ENCODE measurements around the gene WIPI1.
"Not testable (repeated sequence)": the region's sequence is repeated elsewhere in the genome, so short reads cannot be mapped to it uniquely, and the experiment has no call there.

Gene WIPI1

DNA sequence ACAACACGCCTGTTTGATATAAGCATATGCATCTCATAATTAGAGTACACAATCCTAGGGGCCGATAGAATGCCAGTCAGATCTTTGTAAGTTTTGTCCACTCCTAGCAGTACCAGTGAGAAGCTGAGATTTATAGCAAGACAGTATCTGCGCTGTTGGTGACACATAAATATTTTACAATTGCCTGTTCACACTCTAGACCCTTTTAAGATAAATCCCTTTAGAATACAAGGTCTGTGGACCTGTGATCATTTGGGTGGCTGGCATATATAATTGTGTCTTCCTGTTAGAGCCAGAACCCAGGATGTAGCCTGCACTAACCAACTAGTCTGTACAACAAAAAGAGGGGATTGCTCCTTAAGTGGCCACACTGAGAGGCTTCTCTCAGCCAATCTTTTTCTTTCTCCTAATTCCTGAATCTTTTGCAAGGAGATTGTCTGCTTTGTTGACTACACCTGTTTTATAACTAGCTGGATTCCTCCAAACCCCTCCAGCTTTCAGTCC, 74.7 kb downstream of the WIPI1 start:
- DNase-seq: no peak

GRCh38 chr17:68381076-68381900, 76.0 kb downstream of the WIPI1 start:
- DNase-seq: no peak

DNA sequence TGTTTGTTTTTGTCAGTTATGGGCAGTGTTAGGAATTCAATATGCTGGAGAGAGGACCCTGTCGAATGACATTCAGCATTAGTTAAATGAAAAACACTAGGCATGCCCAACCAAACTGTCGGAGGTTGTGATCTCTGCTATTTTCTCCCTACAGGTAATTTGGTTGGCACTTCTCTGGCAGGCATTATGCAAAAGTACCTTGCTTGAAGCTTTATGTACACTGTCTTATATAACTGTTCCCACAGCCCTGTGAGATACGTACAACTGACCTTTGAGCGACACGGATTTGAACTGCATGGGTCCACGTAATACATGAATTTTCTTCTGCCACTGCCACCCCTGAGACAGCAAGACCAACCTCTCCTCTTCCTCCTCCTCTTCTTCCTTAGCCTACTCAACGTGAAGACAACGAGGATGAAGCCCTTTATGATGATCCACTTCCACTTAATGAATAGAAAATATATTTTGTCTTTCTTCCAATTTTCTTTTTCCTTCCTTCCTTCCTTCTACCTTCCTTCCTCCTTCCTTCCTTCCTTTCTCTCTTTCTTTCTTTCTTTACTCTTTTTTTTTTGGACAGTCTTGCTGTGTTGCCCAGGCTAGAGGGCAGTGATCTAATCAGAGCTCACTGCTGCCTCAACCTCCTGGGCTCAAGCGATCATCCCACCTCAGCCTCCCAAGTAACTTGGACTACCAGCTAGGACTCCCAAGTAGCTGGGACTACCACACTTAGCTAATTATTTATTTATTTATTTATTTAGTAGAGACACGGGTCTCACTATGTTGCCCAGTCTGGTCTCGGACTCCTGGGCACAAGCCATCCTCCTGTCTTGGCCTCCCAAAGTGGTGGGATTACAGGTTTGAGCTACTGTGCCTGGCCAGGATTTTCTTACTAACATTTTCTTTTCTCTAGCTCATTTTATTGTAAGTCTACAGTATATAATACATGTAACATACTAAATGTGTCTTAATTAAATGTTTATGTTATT, 77.3 kb downstream of the WIPI1 start:
- DNase-seq: no peak

DNA sequence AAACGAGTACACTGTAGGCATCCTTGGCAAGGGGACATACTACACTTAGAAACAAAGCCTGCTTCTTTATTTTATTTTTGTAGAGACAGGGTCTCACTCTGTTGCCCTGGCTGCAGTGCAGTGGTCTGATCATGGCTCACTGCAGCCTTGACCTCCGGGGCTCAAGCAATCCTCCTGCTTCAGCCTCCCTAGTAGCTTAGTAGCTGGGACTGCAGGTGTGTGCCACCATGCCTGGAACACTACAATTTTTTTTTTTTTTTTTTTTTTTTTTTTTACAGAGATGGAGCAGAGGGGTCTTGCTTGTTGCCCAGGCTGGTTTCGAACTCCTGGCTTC, 78.2 kb downstream of the WIPI1 start:
- DNase-seq: no peak

DNA sequence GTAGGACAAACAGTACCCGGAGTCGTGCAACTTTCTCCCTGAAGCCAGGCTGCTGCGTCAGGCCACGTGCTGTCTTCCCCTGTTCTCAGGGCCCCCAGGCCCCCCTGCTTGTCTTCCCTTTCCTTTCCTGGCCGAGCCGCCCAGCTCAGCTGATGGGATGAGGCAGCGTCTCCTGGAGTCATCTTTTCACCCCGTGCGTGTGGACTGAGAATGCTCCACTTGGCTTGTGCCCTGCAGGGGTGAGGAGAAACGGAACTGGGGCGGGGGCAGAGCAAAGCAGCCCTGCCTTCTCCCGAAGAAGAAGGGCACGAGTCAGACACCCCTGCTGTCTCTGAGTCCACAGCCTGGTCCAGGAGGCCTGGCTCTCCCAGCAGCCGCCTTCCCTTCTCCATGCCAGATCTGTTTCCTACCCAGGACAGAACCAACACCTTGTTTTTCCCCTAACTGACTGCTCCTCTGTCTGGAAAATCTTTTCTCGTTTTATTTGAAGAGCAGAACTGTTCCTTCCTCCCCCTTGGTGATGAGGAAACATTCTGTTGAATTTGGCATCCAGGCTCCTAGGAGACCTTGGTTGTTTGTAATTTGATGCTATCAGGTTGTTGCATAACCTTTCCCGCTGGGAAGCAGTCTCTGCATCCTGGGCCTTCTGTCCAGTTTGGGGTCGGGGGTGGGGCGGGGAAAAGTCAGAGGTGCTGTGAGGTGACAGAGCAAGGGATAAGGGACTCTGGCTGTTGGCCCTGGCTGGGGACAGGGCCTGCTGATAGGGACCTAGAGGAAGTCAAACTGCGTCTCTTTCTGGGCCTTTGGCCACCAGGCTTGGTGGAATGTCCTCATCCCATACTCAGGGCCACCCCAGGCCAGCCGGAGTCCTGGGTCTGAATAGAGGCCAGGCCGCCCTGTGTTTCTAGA, 78.8 kb downstream of the WIPI1 start:
- DNase-seq: no peak

DNA sequence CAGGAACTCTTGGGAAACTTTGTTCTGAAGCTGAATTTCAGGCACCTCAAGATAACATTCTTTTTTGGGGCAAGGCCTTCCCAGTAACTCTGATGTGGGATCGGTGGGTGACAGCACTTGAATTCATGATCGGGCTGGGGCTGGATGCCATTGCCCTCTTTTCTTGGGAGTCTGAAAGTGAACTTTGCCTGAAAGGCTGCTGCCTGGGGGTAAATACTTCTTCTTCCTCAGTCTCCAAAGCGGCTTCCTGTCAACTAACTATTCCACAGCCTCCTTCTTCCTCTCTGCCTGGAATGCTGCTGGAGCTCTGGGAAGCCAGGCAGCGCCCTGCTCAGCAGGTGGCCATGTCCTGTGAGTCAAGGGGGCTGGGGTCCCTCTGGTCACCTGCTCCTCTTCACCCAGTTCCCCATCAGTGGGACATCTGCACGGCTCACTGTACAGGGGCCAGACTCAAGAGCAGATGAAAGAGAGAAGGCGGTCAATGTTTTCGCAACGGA, 79.5 kb downstream of the WIPI1 start:
- DNase-seq: no peak

DNA sequence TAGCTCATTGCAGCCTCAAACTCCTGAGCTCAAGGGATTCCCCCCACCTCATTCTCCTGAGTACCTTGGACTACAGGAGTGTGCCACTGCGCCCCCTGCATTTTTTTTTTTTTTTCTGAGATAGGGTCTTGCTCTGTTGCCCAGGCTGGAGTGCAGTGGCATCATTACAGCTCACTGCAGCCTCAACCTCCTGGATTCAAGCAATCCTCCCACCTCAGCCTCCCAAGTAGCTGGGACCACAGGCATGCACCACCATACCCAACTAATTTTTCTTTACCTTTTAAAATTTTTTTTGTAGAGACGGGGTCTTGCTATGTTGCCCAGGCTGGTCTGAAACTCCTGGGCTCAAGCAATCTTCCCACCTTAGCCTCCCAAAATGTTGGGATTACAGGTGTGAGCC, 81.1 kb downstream of the WIPI1 start:
- DNase-seq: not testable (repeated sequence)

- DNase-seq: no peak
Measured at GRCh38 chr17:68375566-68375965, 81.7 kb downstream of the WIPI1 start.

All from NCI-H82 (cell line).